Ovary (tissue), 3 donors: ENCODE data around the gene PCED1B.

Experiments used
- CTCF ChIP-seq, 3 donors: fragments of 450-650 bp in 2 of 3; fragments of 200-600 bp in 1 of 3; IDR thresholded peaks; one replicate each; pipeline versions ENCODE4 v1.5.1 to v1.8.0; 2016 to 2022; ENCODE audit warnings: antibody characterized with exemption in 3 of 3, mild to moderate bottlenecking in 1 of 3
- POLR2A ChIP-seq: fragments of 450-650 bp; IDR thresholded peaks from one replicate; pipeline ENCODE4 v1.6.1; 2017; ENCODE audit warnings: antibody characterized with exemption, mild to moderate bottlenecking, moderate library complexity
- donor health status: DM: no; HTN: no; CAD: no.

- TF ChIP-seq CTCF (IDR thresholded peaks at IDR 0.05) (no peak), POLR2A (no peak)
These were observed 35.1 kb downstream of the PCED1B start for GRCh38 chr12:47114481-47114892.
